A549 (cell line): ENCODE measurements around the gene TNS3. TPM values are rescaled to one million over a fixed set of nuclear protein-coding genes. Genes with fewer than 3 reads are reported as not detected.

Experiments
- ATAC-seq, 2 experiments: fragments of 200-7000 bp in 1 of 2; fragments of >200 bp in 1 of 2; cut with Nextera tagmentation in 1 of 2; cut with Tn5 transposase in 1 of 2; 3 replicates each; pipeline versions ENCODE4 v1.8.0 to v1.9.1; 2018 to 2020; ENCODE audit warnings: mild to moderate bottlenecking in 1 of 2, moderate library complexity in 1 of 2
- CTCF ChIA-PET: fragments of 300-600 bp; sonication (Branson Sonifier 250); formaldehyde crosslinking; extraction: SDS; loops from one replicate; lab custom pipeline; 2021; ENCODE audit warnings: antibody characterized with exemption, inconsistent platforms; lab: Yijun Ruan, JAX
- POLR2A ChIA-PET: fragments of 350-600 bp; formaldehyde crosslinking; extraction: SDS; loops from one replicate; lab custom pipeline; 2021; ENCODE audit warnings: antibody characterized with exemption, inconsistent platforms; lab: Yijun Ruan, JAX
- DNase-seq, 2 experiments: peaks; one replicate each; pipeline versions ENCODE4 v3.0.0 to v3.0.0-alpha.2; 2011 to 2016; ENCODE audit warnings: low read depth in 1 of 2, low spot score in 1 of 2
- FAIRE-seq: peaks from 2 replicates; lab custom pipeline; 2011; peaks lifted over from hg19 to GRCh38; lab: Jason Lieb, UNC
- H3K27ac ChIP-seq, 2 experiments: fragments of >200 bp; sonication (Bioruptor Twin); formaldehyde crosslinking; 3 replicates each; pipeline ENCODE4 v1.5.1; 2016 to 2017
- H3K4me1 ChIP-seq: fragments of >200 bp; sonication (Bioruptor Twin); formaldehyde crosslinking; 3 replicates; pipeline ENCODE4 v1.6.1; 2016
- H3K4me2 ChIP-seq: fragments of >200 bp; sonication (Bioruptor Twin); formaldehyde crosslinking; 3 replicates; pipeline ENCODE4 v1.6.1; 2016
- H3K4me3 ChIP-seq: fragments of >200 bp; sonication (Bioruptor Twin); formaldehyde crosslinking; 3 replicates; pipeline ENCODE4 v1.5.1; 2016
- H3K9me3 ChIP-seq: fragments of >200 bp; sonication (Bioruptor Twin); formaldehyde crosslinking; 3 replicates; pipeline ENCODE4 v1.6.1; 2016
- ATOH8 ChIP-seq: fragments of 250-450 bp; sonication (Bioruptor Pico); IDR thresholded peaks from 2 replicates; pipeline ENCODE4 v1.5.0; 2020; ENCODE audit warnings: low read depth, mild to moderate bottlenecking, moderate library complexity
- BHLHE40 ChIP-seq: IDR thresholded peaks from 2 replicates; pipeline ENCODE4 v1.6.1; 2012; ENCODE audit warnings: low read depth, low read length, inconsistent platforms
- CBX8 ChIP-seq: fragments of 200-600 bp; sonication (generic); IDR thresholded peaks from 2 replicates; pipeline ENCODE4 v1.6.1; 2016
- CEBPB ChIP-seq, 2 experiments: fragments of >200 bp in 1 of 2; sonication (Bioruptor Twin) in 1 of 2; formaldehyde crosslinking in 1 of 2; IDR thresholded peaks; 2 replicates each; pipeline ENCODE4 v1.6.1; 2012 to 2016
- E2F6 ChIP-seq: IDR thresholded peaks from 2 replicates; pipeline ENCODE4 v1.6.1; 2012; ENCODE audit warnings: low read depth, borderline replicate concordance
- FOSB ChIP-seq: fragments of 250-450 bp; sonication (Bioruptor Pico); IDR thresholded peaks from 2 replicates; pipeline ENCODE4 v1.5.0; 2020; ENCODE audit warnings: mild to moderate bottlenecking, moderate library complexity
- FOSL2 ChIP-seq, 2 experiments: fragments of 450-650 bp in 1 of 2; fragments of >200 bp in 1 of 2; sonication (Bioruptor Twin) in 1 of 2; formaldehyde crosslinking; IDR thresholded peaks; 2 replicates each; pipeline versions ENCODE4 v1.5.0 to v1.6.1; 2016 to 2020; ENCODE audit warnings: mild to moderate bottlenecking in 1 of 2, moderate library complexity in 1 of 2
- HES2 ChIP-seq: fragments of >200 bp; sonication (Bioruptor Twin); formaldehyde crosslinking; IDR thresholded peaks from 2 replicates; pipeline ENCODE4 v1.6.1; 2016
- HMGXB4 ChIP-seq: fragments of 250-450 bp; sonication (Bioruptor Pico); IDR thresholded peaks from 2 replicates; pipeline ENCODE4 v1.5.0; 2021; ENCODE audit warnings: mild to moderate bottlenecking, moderate library complexity, borderline replicate concordance
- HOXA7 ChIP-seq: fragments of 250-450 bp; sonication (Bioruptor Pico); IDR thresholded peaks from 2 replicates; pipeline ENCODE4 v1.5.0; 2020; ENCODE audit warnings: mild to moderate bottlenecking, moderate library complexity
- HOXB13 ChIP-seq: fragments of 250-450 bp; sonication (Bioruptor Pico); IDR thresholded peaks from 2 replicates; pipeline ENCODE4 v1.5.0; 2020; ENCODE audit warnings: low read depth, mild to moderate bottlenecking, moderate library complexity
- MAFK ChIP-seq: fragments of 450-650 bp; IDR thresholded peaks from 2 replicates; pipeline ENCODE4 v1.6.1; 2014; ENCODE audit not compliant: partially characterized antibody
- NFE2L2 ChIP-seq: fragments of 150-350 bp; conservative IDR thresholded peaks from 2 replicates; pipeline ENCODE4 v1.6.1; 2014; ENCODE audit warnings: low read length
- PBX3 ChIP-seq: IDR thresholded peaks from 2 replicates; pipeline ENCODE4 v1.6.1; 2012
- RAD21 ChIP-seq, 2 experiments: fragments of >200 bp in 1 of 2; sonication (Bioruptor Twin) in 1 of 2; formaldehyde crosslinking in 1 of 2; IDR thresholded peaks in 1 of 2; conservative IDR thresholded peaks in 1 of 2; 2 replicates in 1 of 2; 3 replicates in 1 of 2; pipeline ENCODE4 v1.6.1; 2012 to 2018; ENCODE audit warnings: inconsistent platforms in 1 of 2
- REST ChIP-seq: fragments of 200-600 bp; sonication (generic); IDR thresholded peaks from 2 replicates; pipeline ENCODE4 v1.6.1; 2016; ENCODE audit warnings: antibody characterized with exemption, mild to moderate bottlenecking, moderate library complexity
- RNF2 ChIP-seq: fragments of 200-600 bp; sonication (generic); IDR thresholded peaks from 2 replicates; pipeline ENCODE4 v1.6.1; 2016; ENCODE audit warnings: low read depth, mild to moderate bottlenecking, antibody characterized with exemption, moderate library complexity, borderline replicate concordance
- SMC3 ChIP-seq: fragments of >200 bp; sonication (Bioruptor Twin); formaldehyde crosslinking; IDR thresholded peaks from 3 replicates; pipeline ENCODE4 v1.6.1; 2018; ENCODE audit warnings: inconsistent platforms
- USF2 ChIP-seq: fragments of 450-650 bp; IDR thresholded peaks from 2 replicates; pipeline ENCODE4 v1.6.1; 2014; ENCODE audit warnings: antibody characterized with exemption
- ZNF302 ChIP-seq: fragments of 250-450 bp; sonication (Bioruptor Pico); IDR thresholded peaks from 2 replicates; pipeline ENCODE4 v1.9.0; 2021; ENCODE audit warnings: inconsistent platforms, mild to moderate bottlenecking, moderate library complexity
- WGBS: methylation state at CpG from one replicate; pipeline ENCODE4 v1.1.6; 2017; ENCODE audit errors: missing lambda C conversion rate; 5-methylcytosine and 5-hydroxymethylcytosine counted together
- polyA plus RNA-seq, 4 experiments: library from polyadenylated mRNA; depleted of rRNA in 3 of 4; stranded (reverse); fragments of >200 nt; fragmentation: RNase III in 1 of 4; extraction: RNeasy Plus Mini Kit Qiagen cat#74134 plus additional on column Dnase treatment in 1 of 4; gene quantifications; 2 replicates in 3 of 4; 3 replicates in 1 of 4; pipeline ENCODE4 v1.2.3, GENCODE V29; 2011 to 2017

TNS3 gene
- polyA plus RNA-seq, 2 of the 4 experiments (the other 2 are of a cell fraction), result 107 to 134 TPM

- FAIRE-seq (no peak), DNase-seq (no peak), ATAC-seq (peak in 1 of 2 experiments; percentile 23; a peak in 3 of 6 replicates)
- H3K27ac ChIP-seq, result no peak overlapping the region
- H3K4me3 ChIP-seq, result no peak overlapping the region
- POLR2A ChIA-PET, result no interaction called here
- 93% methylated on average over 21 of the region's 21 CpGs for WGBS
- H3K4me2 ChIP-seq, result no peak overlapping the region
- peaks cover 14% of the 10 kb centered on the region for H3K4me1 ChIP-seq
- TF ChIP-seq HOXB13 (CRISPR knock-in tag), result no peak
- no peak for TF ChIP-seq RNF2
- no peak for TF ChIP-seq HMGXB4 (CRISPR knock-in tag)
- TF ChIP-seq ZNF302, result no peak
- TF ChIP-seq HES2, result no peak
- TF ChIP-seq CEBPB (IDR thresholded peaks at IDR 0.05), result no peak
- no peak for TF ChIP-seq FOSL2 (IDR thresholded peaks at IDR 0.05)
- TF ChIP-seq FOSL2 (CRISPR knock-in tag; IDR thresholded peaks at IDR 0.05), result no peak
- TF ChIP-seq E2F6, result no peak
- TF ChIP-seq, all 56 proteins: peak for 0
- CTCF ChIA-PET, result interaction anchor here (1.2 kb wide), 1 partner anchor 419 kb away, joined by 3 read pairs; no protein-coding TSS in a partner anchor
- H3K9me3 ChIP-seq, result no peaks in the 10 kb centered on the region
Observed at GRCh38 chr7:47400741-47401206, 181.1 kb downstream of the TNS3 start.

GRCh38 chr7:47400001-47400400 is 181.9 kb downstream of the TNS3 start:
- Histone ChIP-seq H3K9me3 (no peaks in the 10 kb centered on the region), H3K4me2 (no peak overlapping the region), H3K27ac (no peak overlapping the region), H3K4me1 (peaks cover 6% of the 10 kb centered on the region; the same call in 2 of the 3 replicates), H3K4me3 (no peak overlapping the region)
- DNase-seq (no peak), FAIRE-seq (no peak), ATAC-seq (no peak)
- ChIA-PET CTCF (interaction anchor here (1.2 kb wide), 1 partner anchor 419 kb away, joined by 3 read pairs; no protein-coding TSS in a partner anchor), POLR2A (no interaction called here)
- TF ChIP-seq ATOH8 (CRISPR knock-in tag), result no peak
- TF ChIP-seq CBX8, result no peak
- TF ChIP-seq REST, result no peak
- no peak for TF ChIP-seq MAFK
- TF ChIP-seq FOSB (CRISPR knock-in tag), result no peak
- no peak for TF ChIP-seq BHLHE40
- no peak for TF ChIP-seq SMC3
- no peak for TF ChIP-seq PBX3
- no peak for TF ChIP-seq HOXA7 (CRISPR knock-in tag)
- no peak for TF ChIP-seq FOSL2 (IDR thresholded peaks at IDR 0.05)
- TF ChIP-seq FOSL2 (CRISPR knock-in tag; IDR thresholded peaks at IDR 0.05), result no peak
- TF ChIP-seq E2F6, result no peak
- no peak for TF ChIP-seq NFE2L2
- TF ChIP-seq USF2, result no peak
- TF ChIP-seq RAD21 (conservative IDR thresholded peaks at IDR 0.05 in 1 of 2, IDR thresholded peaks at IDR 0.05 in 1 of 2), result no peak
- WGBS, result 87% methylated on average over 2 of the region's 2 CpGs
